Measurements from ENCODE around the gene NECTIN3.

Gene NECTIN3

GRCh38 chr3:111081008-111081545 is 9.5 kb downstream of the NECTIN3 start:
- no peak for DNase-seq (ENCODE audit: low read depth)

- DNase-seq (ENCODE audit: low read depth), result no peak
Measured at GRCh38 chr3:111084911-111085310, 13.3 kb downstream of the NECTIN3 start.

GRCh38 chr3:111087924-111088469 is 16.4 kb downstream of the NECTIN3 start:
- no peak for DNase-seq (ENCODE audit: low read depth)

GRCh38 chr3:111096487-111097209 is 25.0 kb downstream of the NECTIN3 start:
- DNase-seq (ENCODE audit: low read depth), result no peak

- DNase-seq (ENCODE audit: low read depth), result no peak
Measured at GRCh38 chr3:111103807-111104206, 32.2 kb downstream of the NECTIN3 start.

- no peak for DNase-seq (ENCODE audit: low read depth)
Measured at GRCh38 chr3:111106993-111107661, 35.5 kb downstream of the NECTIN3 start.

- DNase-seq (ENCODE audit: low read depth), result no peak
Measured at GRCh38 chr3:111107662-111108035, 36.0 kb downstream of the NECTIN3 start.

GRCh38 chr3:111112913-111113312 is 41.3 kb downstream of the NECTIN3 start:
- DNase-seq (ENCODE audit: low read depth), result no peak

- no peak for DNase-seq (ENCODE audit: low read depth)
Measured at GRCh38 chr3:111128884-111129283, 57.3 kb downstream of the NECTIN3 start.

- DNase-seq (ENCODE audit: low read depth), result no peak
Measured at GRCh38 chr3:111130827-111131226, 59.2 kb downstream of the NECTIN3 start.

- DNase-seq (ENCODE audit: low read depth), result no peak
Measured at GRCh38 chr3:111134302-111134701, 62.7 kb downstream of the NECTIN3 start.

- DNase-seq (ENCODE audit: low read depth), result no peak
Measured at GRCh38 chr3:111151438-111151837, 79.8 kb downstream of the NECTIN3 start.

GRCh38 chr3:111152496-111152895 is 80.9 kb downstream of the NECTIN3 start:
- DNase-seq (ENCODE audit: low read depth), result no peak

- DNase-seq (ENCODE audit: low read depth), result no peak
Measured at GRCh38 chr3:111156517-111156916, 84.9 kb downstream of the NECTIN3 start.

GRCh38 chr3:111159391-111159790 is 87.8 kb downstream of the NECTIN3 start:
- no peak for DNase-seq (ENCODE audit: low read depth)

GRCh38 chr3:111164621-111165020 is 93.0 kb downstream of the NECTIN3 start:
- no peak for DNase-seq (ENCODE audit: low read depth)

GRCh38 chr3:111165411-111165810 is 93.8 kb downstream of the NECTIN3 start:
- no peak for DNase-seq (ENCODE audit: low read depth)

GRCh38 chr3:111173328-111173900 is 101.8 kb downstream of the NECTIN3 start:
- DNase-seq (ENCODE audit: low read depth), result no peak

GRCh38 chr3:111173906-111174305 is 102.3 kb downstream of the NECTIN3 start:
- no peak for DNase-seq (ENCODE audit: low read depth)

- DNase-seq (ENCODE audit: low read depth), result no peak
Measured at GRCh38 chr3:111190518-111190917, 118.9 kb downstream of the NECTIN3 start.

- no peak for DNase-seq (ENCODE audit: low read depth)
Measured at GRCh38 chr3:111193472-111193871, 121.9 kb downstream of the NECTIN3 start.

GRCh38 chr3:111194048-111194447 is 122.4 kb downstream of the NECTIN3 start:
- DNase-seq (ENCODE audit: low read depth), result no peak

- no peak for DNase-seq (ENCODE audit: low read depth)
Measured at GRCh38 chr3:111197485-111197884, 125.9 kb downstream of the NECTIN3 start.

Data from stimulated activated CD8-positive, alpha-beta memory T cell treated with anti-CD3 and anti-CD28 coated beads, Interleukin-15, amount 100 ng/mL, for 1 hour (primary cell).